Thyroid gland (tissue), 4 donors: Measurements from ENCODE around the gene FAM20B. TPM values are rescaled to one million over a fixed set of nuclear protein-coding genes. Genes with fewer than 3 reads are reported as not detected.
"Not testable (repeated sequence)": the region's sequence is repeated elsewhere in the genome, so short reads cannot be mapped to it uniquely, and the experiment has no call there.

Experiments used
- DNase-seq, 2 donors: peaks; one replicate each; pipeline ENCODE4 v3.0.0-alpha.2; 2019
- H3K27ac ChIP-seq, 3 donors: fragments of 200-600 bp; sonication (generic); 1 replicate in 2 of 3; 2 replicates in 1 of 3; pipeline ENCODE4 v1.5.1; 2016 to 2019; ENCODE audit warnings: mild to moderate bottlenecking in 1 of 3, moderate library complexity in 1 of 3
- H3K27me3 ChIP-seq: fragments of 200-600 bp; sonication (generic); one replicate; pipeline ENCODE4 v1.5.1; 2019
- H3K36me3 ChIP-seq, 2 donors: fragments of 200-600 bp; sonication (generic); one replicate each; pipeline ENCODE4 v1.5.1; 2016 to 2019
- H3K4me1 ChIP-seq, 2 donors: fragments of 200-600 bp; sonication (generic); one replicate each; pipeline ENCODE4 v1.5.1; 2017 to 2019
- H3K4me3 ChIP-seq, 3 donors: fragments of 200-600 bp; sonication (generic); replicated peaks in 1 of 3; 1 replicate in 2 of 3; 2 replicates in 1 of 3; pipeline ENCODE4 v1.5.1; 2016; ENCODE audit warnings: mild to moderate bottlenecking in 1 of 3
- H3K9me3 ChIP-seq: fragments of 200-600 bp; sonication (generic); one replicate; pipeline ENCODE4 v1.5.1; 2017
- POLR2A ChIP-seq, 2 donors: fragments of 450-650 bp; IDR thresholded peaks; one replicate each; pipeline ENCODE4 v1.6.1; 2017; ENCODE audit warnings: antibody characterized with exemption in 2 of 2, mild to moderate bottlenecking in 2 of 2, moderate library complexity in 1 of 2
- WGBS, 2 donors: methylation state at CpG; one replicate each; pipeline ENCODE4 v1.1.5; 2017; 5-methylcytosine and 5-hydroxymethylcytosine counted together
- intact Hi-C: fragments of 100-400 bp; cut with DNase I; formaldehyde crosslinking; loops from one replicate; pipeline ENCODE4 v1.15.1; 2023
- total RNA-seq, 4 donors: library from RNA; depleted of rRNA; stranded (reverse); fragments of >200 nt; gene quantifications; one replicate each; pipeline ENCODE4 v1.2.3, GENCODE V29; 2016
- TF ChIP-seq, protein P1 (sequence below), 6 experiments: fragments of 200-600 bp in 3 of 6; fragments of 450-650 bp in 3 of 6; sonication (generic) in 3 of 6; IDR thresholded peaks; one replicate each; pipeline ENCODE4 v1.5.1; 2016 to 2019; ENCODE audit warnings: antibody characterized with exemption in 6 of 6, mild to moderate bottlenecking in 2 of 6, inconsistent platforms in 1 of 6, moderate library complexity in 1 of 6

The FAM20B gene
- total RNA-seq, 4 donors from 2014 or later = 24.3 to 39.2 (median 30.6) TPM

DNA sequence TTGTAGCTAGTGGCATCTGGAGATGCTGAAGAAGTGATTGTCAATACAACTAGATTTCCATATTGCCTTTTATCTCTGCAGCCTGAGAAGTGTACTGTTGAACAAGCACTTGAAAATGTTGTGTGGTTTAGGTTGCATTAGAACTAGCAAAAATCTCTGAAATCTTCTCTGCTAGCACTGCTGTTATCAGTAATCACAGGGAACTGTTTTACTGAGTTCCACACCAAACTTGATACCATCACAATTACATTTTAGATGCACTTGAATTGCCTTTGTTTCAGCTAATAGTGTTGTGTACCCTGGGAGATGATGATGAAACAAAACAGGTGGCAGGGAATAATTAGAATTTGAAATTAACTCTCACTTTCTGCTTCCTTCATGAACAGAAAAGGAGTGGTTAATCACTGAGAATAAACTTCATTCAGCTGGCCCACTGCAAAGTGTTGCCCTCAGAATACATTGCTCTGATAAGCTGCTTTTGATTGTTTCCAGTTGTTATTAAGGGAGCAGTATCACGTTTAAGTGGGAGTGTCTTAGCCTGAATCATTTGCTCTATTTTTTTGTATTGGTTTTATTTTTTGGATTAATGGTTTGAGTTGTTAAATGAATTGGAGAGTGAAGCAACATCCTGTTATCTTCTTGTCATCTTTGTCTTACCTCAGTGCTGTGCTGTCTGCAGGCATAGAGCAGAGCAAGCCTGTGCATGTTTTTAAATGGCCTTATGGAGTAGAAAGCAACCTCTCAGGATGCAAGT lies 13.0 kb downstream of the FAM20B start:
- no peak for TF ChIP-seq POLR2A (IDR thresholded peaks at IDR 0.05)
- TF ChIP-seq, protein P1, sequence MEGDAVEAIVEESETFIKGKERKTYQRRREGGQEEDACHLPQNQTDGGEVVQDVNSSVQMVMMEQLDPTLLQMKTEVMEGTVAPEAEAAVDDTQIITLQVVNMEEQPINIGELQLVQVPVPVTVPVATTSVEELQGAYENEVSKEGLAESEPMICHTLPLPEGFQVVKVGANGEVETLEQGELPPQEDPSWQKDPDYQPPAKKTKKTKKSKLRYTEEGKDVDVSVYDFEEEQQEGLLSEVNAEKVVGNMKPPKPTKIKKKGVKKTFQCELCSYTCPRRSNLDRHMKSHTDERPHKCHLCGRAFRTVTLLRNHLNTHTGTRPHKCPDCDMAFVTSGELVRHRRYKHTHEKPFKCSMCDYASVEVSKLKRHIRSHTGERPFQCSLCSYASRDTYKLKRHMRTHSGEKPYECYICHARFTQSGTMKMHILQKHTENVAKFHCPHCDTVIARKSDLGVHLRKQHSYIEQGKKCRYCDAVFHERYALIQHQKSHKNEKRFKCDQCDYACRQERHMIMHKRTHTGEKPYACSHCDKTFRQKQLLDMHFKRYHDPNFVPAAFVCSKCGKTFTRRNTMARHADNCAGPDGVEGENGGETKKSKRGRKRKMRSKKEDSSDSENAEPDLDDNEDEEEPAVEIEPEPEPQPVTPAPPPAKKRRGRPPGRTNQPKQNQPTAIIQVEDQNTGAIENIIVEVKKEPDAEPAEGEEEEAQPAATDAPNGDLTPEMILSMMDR (IDR thresholded peaks at IDR 0.05) = no peak
- no peaks in the 10 kb centered on the region for H3K27me3 ChIP-seq
- H3K4me1 ChIP-seq = peaks cover 5 to 10% of the 10 kb centered on the region in 2 donors
- intact Hi-C loops = no loop called here
- H3K9me3 ChIP-seq = no peaks in the 10 kb centered on the region
- DNase-seq = no peak
- no peak overlapping the region for H3K27ac ChIP-seq
- 37 to 52% methylated on average over 1 of the region's 1 CpG for WGBS, 2 donors
- H3K36me3 ChIP-seq = no peaks in the 10 kb centered on the region
- no peak overlapping the region for H3K4me3 ChIP-seq

DNA sequence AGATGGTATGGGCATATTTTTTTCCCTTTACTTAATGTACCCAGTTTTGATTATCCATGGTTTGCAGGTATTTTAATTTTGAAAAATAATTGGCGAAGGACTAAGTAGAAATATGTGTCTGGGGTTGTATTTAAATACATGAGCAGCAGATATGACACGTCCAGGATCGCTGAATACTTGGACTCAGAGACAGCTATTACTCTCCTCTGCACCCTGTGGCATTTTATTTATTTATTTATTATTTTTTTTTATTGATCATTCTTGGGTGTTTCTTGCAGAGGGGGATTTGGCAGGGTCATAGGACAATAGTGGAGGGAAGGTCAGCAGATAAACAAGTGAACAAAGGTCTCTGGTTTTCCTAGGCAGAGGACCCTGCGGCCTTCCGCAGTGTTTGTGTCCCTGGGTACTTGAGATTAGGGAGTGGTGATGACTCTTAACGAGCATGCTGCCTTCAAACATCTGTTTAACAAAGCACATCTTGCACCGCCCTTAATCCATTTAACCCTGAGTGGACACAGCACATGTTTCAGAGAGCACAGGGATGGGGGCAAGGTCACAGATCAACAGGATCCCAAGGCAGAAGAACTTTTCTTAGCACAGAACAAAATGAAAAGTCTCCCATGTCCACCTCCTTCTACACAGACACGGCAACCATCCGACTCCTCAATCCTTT lies 13.9 kb downstream of the FAM20B start:
- intact Hi-C loops, H3K9me3 ChIP-seq, DNase-seq, H3K4me1 ChIP-seq, H3K36me3 ChIP-seq, H3K27ac ChIP-seq, H3K4me3 ChIP-seq, H3K27me3 ChIP-seq: not testable (repeated sequence)
- WGBS, 2 donors = 81 to 92% methylated on average over 7 to 9 of the region's 9 CpGs

GRCh38 chr1:179040175-179040551 lies 14.5 kb downstream of the FAM20B start:
- H3K27me3 ChIP-seq, H3K4me3 ChIP-seq, H3K27ac ChIP-seq, H3K4me1 ChIP-seq, H3K9me3 ChIP-seq, DNase-seq, intact Hi-C loops, H3K36me3 ChIP-seq: not testable (repeated sequence)
- WGBS, 2 donors = 96 to 98% methylated on average over 7 of the region's 27 CpGs

- Histone ChIP-seq H3K9me3 (no peaks in the 10 kb centered on the region), H3K4me3 (no peak overlapping the region)
Measured at GRCh38 chr1:179042087-179042486, 16.4 kb downstream of the FAM20B start.

GRCh38 chr1:179042700-179043099 lies 17.0 kb downstream of the FAM20B start:
- Histone ChIP-seq H3K36me3 (no peaks in the 10 kb centered on the region), H3K4me3 (no peak overlapping the region), H3K27ac (no peak overlapping the region), H3K4me1 (peaks cover 5 to 8% of the 10 kb centered on the region in 2 donors), H3K27me3 (no peaks in the 10 kb centered on the region), H3K9me3 (no peaks in the 10 kb centered on the region)
- 99 to 100% methylated on average over 2 to 5 of the region's 5 CpGs for WGBS, 2 donors
- TF ChIP-seq, protein P1 (IDR thresholded peaks at IDR 0.05) = no peak
- no peak for TF ChIP-seq POLR2A (IDR thresholded peaks at IDR 0.05)
- no peak for DNase-seq
- intact Hi-C loops = no loop called here

More at GRCh38 chr1:179042087-179042486, 16.4 kb downstream of the FAM20B start:
- intact Hi-C loops = no loop called here
- no peaks in the 10 kb centered on the region for H3K36me3 ChIP-seq
- no peak for DNase-seq
- H3K27me3 ChIP-seq = no peaks in the 10 kb centered on the region
- WGBS, 2 donors = 92 to 95% methylated on average over 7 to 8 of the region's 8 CpGs
- TF ChIP-seq, protein P1 (IDR thresholded peaks at IDR 0.05) = no peak
- no peak for TF ChIP-seq POLR2A (IDR thresholded peaks at IDR 0.05)
- H3K4me1 ChIP-seq = peaks cover 2 to 3% of the 10 kb centered on the region in 2 donors
- no peak overlapping the region for H3K27ac ChIP-seq

- H3K27me3 ChIP-seq = no peaks in the 10 kb centered on the region
- intact Hi-C loops = no loop called here
- H3K4me1 ChIP-seq = peaks cover 5 to 9% of the 10 kb centered on the region in 2 donors
- no peaks in the 10 kb centered on the region for H3K9me3 ChIP-seq
- H3K36me3 ChIP-seq = no peaks in the 10 kb centered on the region
- DNase-seq = no peak
- no peak overlapping the region for H3K27ac ChIP-seq
- H3K4me3 ChIP-seq = no peak overlapping the region
- WGBS, 2 donors = 79 to 92% methylated on average over 3 to 4 of the region's 4 CpGs
- TF ChIP-seq, protein P1 (IDR thresholded peaks at IDR 0.05) = no peak
- TF ChIP-seq POLR2A (IDR thresholded peaks at IDR 0.05) = no peak
Measured at GRCh38 chr1:179043266-179043665, 17.6 kb downstream of the FAM20B start.
